Measurements from ENCODE around the gene KHSRP. TPM values are rescaled to one million over a fixed set of nuclear protein-coding genes. Genes with fewer than 3 reads are reported as not detected.

KHSRP gene
- total and polyA plus RNA-seq, 10 of the 15 experiments (the other 5 are each of a cell fraction or from before 2014, with no cell fraction given): 4.8 to 440 (median 82.0) TPM

DNA sequence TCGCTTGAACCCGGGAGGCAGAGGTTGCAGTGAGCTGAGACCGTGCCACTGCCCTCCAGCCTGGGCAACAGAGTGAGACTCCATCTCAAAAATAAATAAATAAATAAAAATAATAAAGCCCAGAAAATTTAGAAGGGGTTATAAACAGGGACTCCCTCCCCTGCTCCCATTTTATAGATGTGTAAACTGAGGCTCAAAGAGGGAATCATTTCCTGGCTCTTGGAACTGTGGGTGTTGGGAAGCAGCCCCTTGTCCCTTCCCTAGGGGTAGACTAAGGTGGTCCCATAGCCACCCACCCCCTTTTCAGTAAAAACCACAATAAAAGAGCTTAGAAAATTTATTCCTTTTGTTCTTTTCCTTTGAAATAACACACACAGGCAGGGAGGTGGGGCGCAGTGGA is 15.1 kb upstream of the KHSRP start:
- Histone ChIP-seq H3K4me3 (no peak overlapping the region), H3K27me3 (replicated peaks in 1 of 2; ENCODE audit: control insufficient read depth in 2 of 2, insufficient read depth in 2 of 2, low read length in 1 of 2) (no peaks in the 10 kb centered on the region), H3K27ac (ENCODE audit: control insufficient read depth, insufficient read depth) (no peak overlapping the region), H3K36me3 (ENCODE audit: control insufficient read depth in 2 of 2, insufficient read depth in 2 of 2, low read length in 1 of 2) (no peaks in the 10 kb centered on the region), H3K9ac (ENCODE audit: control insufficient read depth, insufficient read depth, low read length) (no peak overlapping the region), H3K4me2 (ENCODE audit: control insufficient read depth, insufficient read depth) (no peak overlapping the region), H2AFZ (ENCODE audit: control insufficient read depth, low read depth, low read length) (no peak overlapping the region), H3K9me3 (replicated peaks; ENCODE audit: control insufficient read depth, insufficient read depth, low read length) (no peaks in the 10 kb centered on the region), H4K20me1 (ENCODE audit: control insufficient read depth, insufficient read depth) (no peaks in the 10 kb centered on the region), H3K79me2 (ENCODE audit: control insufficient read depth, insufficient read depth, low read length) (no peaks in the 10 kb centered on the region), H3K4me1 (ENCODE audit: control insufficient read depth, insufficient read depth, low read length) (no peaks in the 10 kb centered on the region)
- CTCF ChIA-PET: no interaction called here
- no TSS peak for BruUV-seq (replicated peaks)
- TF ChIP-seq RBBP5 (conservative IDR thresholded peaks at IDR 0.05) (no peak), SMC3 (IDR thresholded peaks at IDR 0.05; ENCODE audit: borderline replicate concordance, low read length) (no peak), IRF4 (IDR thresholded peaks at IDR 0.05; ENCODE audit: low read depth, low read length) (no peak)
- TF ChIP-seq, protein P1, sequence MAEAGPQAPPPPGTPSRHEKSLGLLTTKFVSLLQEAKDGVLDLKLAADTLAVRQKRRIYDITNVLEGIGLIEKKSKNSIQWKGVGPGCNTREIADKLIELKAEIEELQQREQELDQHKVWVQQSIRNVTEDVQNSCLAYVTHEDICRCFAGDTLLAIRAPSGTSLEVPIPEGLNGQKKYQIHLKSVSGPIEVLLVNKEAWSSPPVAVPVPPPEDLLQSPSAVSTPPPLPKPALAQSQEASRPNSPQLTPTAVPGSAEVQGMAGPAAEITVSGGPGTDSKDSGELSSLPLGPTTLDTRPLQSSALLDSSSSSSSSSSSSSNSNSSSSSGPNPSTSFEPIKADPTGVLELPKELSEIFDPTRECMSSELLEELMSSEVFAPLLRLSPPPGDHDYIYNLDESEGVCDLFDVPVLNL (IDR thresholded peaks at IDR 0.05; ENCODE audit: low read depth, low read length): no peak
- intact Hi-C loops (cut with micrococcal nuclease; ENCODE audit: unreplicated experiment): no loop called here
- FAIRE-seq (no peak), DNase-seq (ENCODE audit: low read depth, low spot score) (no peak), ATAC-seq (no peak)
- in situ Hi-C loops (cut with MboI): no loop called here
- RAD21 ChIA-PET (ENCODE audit: unreplicated experiment): no interaction called here
- SMC1A ChIA-PET (ENCODE audit: uncharacterized antibody, unreplicated experiment): no interaction called here
- POLR2A ChIA-PET: no interaction called here
- WGBS (ENCODE audit: insufficient coverage, insufficient replicate concordance, low lambda C conversion rate, missing lambda C conversion rate): 83% methylated on average over 3 of the region's 4 CpGs

DNA sequence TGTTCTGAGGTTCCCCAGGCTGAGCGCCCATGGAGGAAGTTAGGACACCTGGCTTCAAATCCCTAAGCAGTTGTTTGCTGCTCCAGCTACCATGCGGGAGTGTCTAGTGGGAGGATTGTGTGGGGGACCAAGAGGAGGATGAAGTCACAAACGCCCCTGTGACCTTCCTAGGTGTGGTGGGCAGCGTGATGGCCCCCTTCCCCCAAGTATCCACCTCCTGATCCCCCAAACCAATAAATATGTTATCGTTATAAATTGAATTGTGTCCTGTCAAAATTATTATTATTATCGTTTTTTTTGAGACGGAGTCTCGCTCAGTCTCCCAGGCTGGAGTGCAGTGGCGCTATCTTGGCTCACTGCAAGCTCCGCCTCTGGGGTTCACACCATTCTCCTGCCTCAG is 9.1 kb upstream of the KHSRP start, which contains the start of gene SLC25A41:
TSS of gene SLC25A41 (minus strand) at position 101 of the 400 bp plus-strand sequence. CDS start at position 31, 70 bp downstream.
- H3K9me3 ChIP-seq (replicated peaks; ENCODE audit: control insufficient read depth, insufficient read depth, low read length): no peaks in the 10 kb centered on the region
- H2AFZ ChIP-seq (ENCODE audit: control insufficient read depth, low read depth, low read length): no peak within 1 kb of the TSS
- in situ Hi-C loops (cut with MboI) (no loop called here), intact Hi-C loops (cut with micrococcal nuclease; ENCODE audit: unreplicated experiment) (no loop called here)
- no peaks in the 10 kb centered on the region for H3K27me3 ChIP-seq (replicated peaks in 1 of 2; ENCODE audit: control insufficient read depth in 2 of 2, insufficient read depth in 2 of 2, low read length in 1 of 2)
- H3K4me3 ChIP-seq: no peak within 1 kb of the TSS
- no TSS peak for BruUV-seq (replicated peaks)
- H3K4me2 ChIP-seq (ENCODE audit: control insufficient read depth, insufficient read depth): no peak within 1 kb of the TSS
- no peak within 1 kb of the TSS for H3K9ac ChIP-seq (ENCODE audit: control insufficient read depth, insufficient read depth, low read length)
- H4K20me1 ChIP-seq (ENCODE audit: control insufficient read depth, insufficient read depth): no peaks in the 10 kb centered on the region
- ChIA-PET POLR2A (interaction anchor here (0.6 kb wide), 1 partner anchor 1645 kb away, joined by 5 read pairs; no protein-coding TSS in a partner anchor), CTCF (no interaction called here), SMC1A (ENCODE audit: uncharacterized antibody, unreplicated experiment) (no interaction called here), RAD21 (ENCODE audit: unreplicated experiment) (no interaction called here)
- DNase-seq (ENCODE audit: low read depth, low spot score): no peak
- WGBS (ENCODE audit: insufficient coverage, insufficient replicate concordance, low lambda C conversion rate, missing lambda C conversion rate): 75% methylated on average over 10 of the region's 10 CpGs
- no peaks in the 10 kb centered on the region for H3K4me1 ChIP-seq (ENCODE audit: control insufficient read depth, insufficient read depth, low read length)
- FAIRE-seq: no peak
- no peak for TF ChIP-seq SREBF2 (IDR thresholded peaks at IDR 0.05; ENCODE audit: low read length)
- no peak for TF ChIP-seq YY1 (IDR thresholded peaks at IDR 0.05; ENCODE audit: low read depth, low read length)
- no peak for TF ChIP-seq SMC3 (IDR thresholded peaks at IDR 0.05; ENCODE audit: borderline replicate concordance, low read length)
- no peak for TF ChIP-seq PAX8 (IDR thresholded peaks at IDR 0.05)
- no peak for TF ChIP-seq MYC (IDR thresholded peaks at IDR 0.05; ENCODE audit: insufficient read depth, insufficient read length, insufficient replicate concordance, low read length, severe bottlenecking)
- no peak for TF ChIP-seq CREB1 (IDR thresholded peaks at IDR 0.05; ENCODE audit: low read depth)
- TF ChIP-seq IKZF2 (IDR thresholded peaks at IDR 0.05): no peak
- H3K27ac ChIP-seq (ENCODE audit: control insufficient read depth, insufficient read depth): no peak within 1 kb of the TSS
- ATAC-seq: no peak
- H3K79me2 ChIP-seq (ENCODE audit: control insufficient read depth, insufficient read depth, low read length): no peaks in the 10 kb centered on the region
- no peaks in the 10 kb centered on the region for H3K36me3 ChIP-seq (ENCODE audit: control insufficient read depth in 2 of 2, insufficient read depth in 2 of 2, low read length in 1 of 2)

All from GM12878 (cell line).